PC-3 (cell line): ENCODE data around the gene SLC25A36.

Experiments used
- EZH2 ChIP-seq: fragments of 300-600 bp; sonication (generic); IDR thresholded peaks from one replicate; pipeline ENCODE4 v1.6.1; 2017; ENCODE audit warnings: antibody characterized with exemption, mild to moderate bottlenecking, low read length; ENCODE audit not compliant: unreplicated experiment
- TF ChIP-seq, protein P1 (sequence below): fragments of 300-600 bp; sonication (generic); conservative IDR thresholded peaks from 2 replicates; pipeline ENCODE4 v1.5.1; 2017; ENCODE audit warnings: antibody characterized with exemption, low read depth, mild to moderate bottlenecking, low read length

DNA sequence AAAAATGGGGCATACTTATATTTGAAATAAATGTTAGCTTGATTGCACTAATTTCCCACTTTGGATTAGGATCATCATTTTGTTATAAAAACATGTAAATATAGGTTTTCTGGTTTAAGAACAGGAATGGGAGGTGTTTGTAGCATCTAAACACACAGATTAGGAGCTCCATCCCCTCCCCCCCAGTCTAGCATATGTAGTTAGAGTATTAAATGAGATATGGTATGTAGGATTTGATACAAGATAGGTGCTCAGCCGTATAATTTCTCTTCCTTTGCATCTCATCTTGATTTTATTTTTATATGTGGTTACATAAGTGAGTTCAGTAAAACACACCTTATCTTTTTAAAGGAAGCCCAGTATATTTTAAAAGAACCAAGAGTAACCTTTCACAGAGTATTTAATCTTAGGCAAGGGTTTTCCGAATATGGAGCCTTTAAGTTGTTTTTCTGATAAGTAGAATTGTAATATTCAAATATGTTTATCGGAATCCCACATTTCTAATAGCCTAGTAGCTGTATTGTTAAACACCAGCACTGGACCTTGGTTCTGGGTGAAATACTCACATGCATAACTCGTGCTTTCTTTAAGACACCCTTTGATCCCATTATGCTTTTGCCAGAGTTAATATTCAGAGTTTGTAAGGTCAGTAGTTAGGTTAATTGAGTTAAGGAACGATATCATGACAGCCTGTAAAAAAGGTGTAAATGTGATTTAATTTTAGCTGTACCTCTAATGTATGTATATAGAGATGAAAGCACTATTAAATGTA is 2.3 kb downstream of the SLC25A36 start:
- TF ChIP-seq, protein P1, sequence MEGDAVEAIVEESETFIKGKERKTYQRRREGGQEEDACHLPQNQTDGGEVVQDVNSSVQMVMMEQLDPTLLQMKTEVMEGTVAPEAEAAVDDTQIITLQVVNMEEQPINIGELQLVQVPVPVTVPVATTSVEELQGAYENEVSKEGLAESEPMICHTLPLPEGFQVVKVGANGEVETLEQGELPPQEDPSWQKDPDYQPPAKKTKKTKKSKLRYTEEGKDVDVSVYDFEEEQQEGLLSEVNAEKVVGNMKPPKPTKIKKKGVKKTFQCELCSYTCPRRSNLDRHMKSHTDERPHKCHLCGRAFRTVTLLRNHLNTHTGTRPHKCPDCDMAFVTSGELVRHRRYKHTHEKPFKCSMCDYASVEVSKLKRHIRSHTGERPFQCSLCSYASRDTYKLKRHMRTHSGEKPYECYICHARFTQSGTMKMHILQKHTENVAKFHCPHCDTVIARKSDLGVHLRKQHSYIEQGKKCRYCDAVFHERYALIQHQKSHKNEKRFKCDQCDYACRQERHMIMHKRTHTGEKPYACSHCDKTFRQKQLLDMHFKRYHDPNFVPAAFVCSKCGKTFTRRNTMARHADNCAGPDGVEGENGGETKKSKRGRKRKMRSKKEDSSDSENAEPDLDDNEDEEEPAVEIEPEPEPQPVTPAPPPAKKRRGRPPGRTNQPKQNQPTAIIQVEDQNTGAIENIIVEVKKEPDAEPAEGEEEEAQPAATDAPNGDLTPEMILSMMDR: no peak
- TF ChIP-seq EZH2: no peak
